ENCODE measurements around the gene PALS1.
A peak's percentile ranks its signal among the peaks of the same experiment; 100 is the strongest.

Gene PALS1

GRCh38 chr14:67228325-67228984 is 12.8 kb upstream of the PALS1 start:
- 60% methylated on average over 1 of the region's 3 CpGs; no CpG with 5 or more reads in 1 of the 2 experiments for WGBS, 2 experiments (ENCODE audit: insufficient coverage in 2 of 2)
- H3K4me3 ChIP-seq (ENCODE audit: extremely low read depth, insufficient read depth, low read length, poor library complexity, severe bottlenecking), result no peak overlapping the region
- H3K9me3 ChIP-seq (ENCODE audit: control insufficient read depth, low read length), result no peaks in the 10 kb centered on the region
- no peaks in the 10 kb centered on the region for H3K36me3 ChIP-seq (ENCODE audit: control insufficient read depth, insufficient read depth, low read length)
- no peak overlapping the region for H3K27ac ChIP-seq (ENCODE audit: low read depth, low read length, severe bottlenecking)
- H3K4me1 ChIP-seq (ENCODE audit: control insufficient read depth, insufficient read depth, low read length, poor library complexity, severe bottlenecking), result peaks cover 3% of the 10 kb centered on the region

- no peaks in the 10 kb centered on the region for H3K9me3 ChIP-seq (ENCODE audit: control insufficient read depth, low read length)
- H3K4me1 ChIP-seq (ENCODE audit: control insufficient read depth, insufficient read depth, low read length, poor library complexity, severe bottlenecking), result no peaks in the 10 kb centered on the region
- WGBS, 2 experiments (ENCODE audit: insufficient coverage in 2 of 2), result 80 to 89% methylated on average over 1 of the region's 2 CpGs
- H3K36me3 ChIP-seq (ENCODE audit: control insufficient read depth, insufficient read depth, low read length), result no peaks in the 10 kb centered on the region
- no peak overlapping the region for H3K4me3 ChIP-seq (ENCODE audit: extremely low read depth, insufficient read depth, low read length, poor library complexity, severe bottlenecking)
- H3K27ac ChIP-seq (ENCODE audit: low read depth, low read length, severe bottlenecking), result no peak overlapping the region
These were observed 9.2 kb upstream of the PALS1 start for GRCh38 chr14:67232066-67232465.

GRCh38 chr14:67232621-67233020 is 8.6 kb upstream of the PALS1 start:
- H3K9me3 ChIP-seq (ENCODE audit: control insufficient read depth, low read length), result no peaks in the 10 kb centered on the region
- no peak overlapping the region for H3K4me3 ChIP-seq (ENCODE audit: extremely low read depth, insufficient read depth, low read length, poor library complexity, severe bottlenecking)
- WGBS, 2 experiments (ENCODE audit: insufficient coverage in 2 of 2), result 86% methylated on average over 1 of the region's 2 CpGs; no CpG with 5 or more reads in 1 of the 2 experiments
- H3K27ac ChIP-seq (ENCODE audit: low read depth, low read length, severe bottlenecking), result no peak overlapping the region
- H3K4me1 ChIP-seq (ENCODE audit: control insufficient read depth, insufficient read depth, low read length, poor library complexity, severe bottlenecking), result no peaks in the 10 kb centered on the region
- no peaks in the 10 kb centered on the region for H3K36me3 ChIP-seq (ENCODE audit: control insufficient read depth, insufficient read depth, low read length)

GRCh38 chr14:67237591-67237990 is 3.6 kb upstream of the PALS1 start:
- H3K4me1 ChIP-seq (ENCODE audit: control insufficient read depth, insufficient read depth, low read length, poor library complexity, severe bottlenecking), result no peaks in the 10 kb centered on the region
- WGBS, 2 experiments (ENCODE audit: insufficient coverage in 2 of 2), result no CpG with 5 or more reads among the region's 1 CpG
- no peaks in the 10 kb centered on the region for H3K36me3 ChIP-seq (ENCODE audit: control insufficient read depth, insufficient read depth, low read length)
- no peak overlapping the region for H3K4me3 ChIP-seq (ENCODE audit: extremely low read depth, insufficient read depth, low read length, poor library complexity, severe bottlenecking)
- no peaks in the 10 kb centered on the region for H3K9me3 ChIP-seq (ENCODE audit: control insufficient read depth, low read length)
- no peak overlapping the region for H3K27ac ChIP-seq (ENCODE audit: low read depth, low read length, severe bottlenecking)

- Histone ChIP-seq H3K4me3 (ENCODE audit: extremely low read depth, insufficient read depth, low read length, poor library complexity, severe bottlenecking) (no peak overlapping the region), H3K36me3 (ENCODE audit: control insufficient read depth, insufficient read depth, low read length) (no peaks in the 10 kb centered on the region), H3K9me3 (ENCODE audit: control insufficient read depth, low read length) (no peaks in the 10 kb centered on the region), H3K4me1 (ENCODE audit: control insufficient read depth, insufficient read depth, low read length, poor library complexity, severe bottlenecking) (no peaks in the 10 kb centered on the region), H3K27ac (ENCODE audit: low read depth, low read length, severe bottlenecking) (no peak overlapping the region)
- WGBS, 2 experiments (ENCODE audit: insufficient coverage in 2 of 2), result 93 to 96% methylated on average over 6 to 10 of the region's 14 CpGs
These were observed 1.7 kb upstream of the PALS1 start for GRCh38 chr14:67239582-67239981.

GRCh38 chr14:67240168-67240932 is 885 bp upstream of the PALS1 start:
- WGBS, 2 experiments (ENCODE audit: insufficient coverage in 2 of 2), result 34 to 37% methylated on average over 22 of the region's 23 CpGs
- H3K4me3 ChIP-seq (ENCODE audit: extremely low read depth, insufficient read depth, low read length, poor library complexity, severe bottlenecking), result peak overlapping the region; percentile 66
- H3K9me3 ChIP-seq (ENCODE audit: control insufficient read depth, low read length), result peaks cover 3% of the 10 kb centered on the region
- H3K4me1 ChIP-seq (ENCODE audit: control insufficient read depth, insufficient read depth, low read length, poor library complexity, severe bottlenecking), result no peaks in the 10 kb centered on the region
- H3K27ac ChIP-seq (ENCODE audit: low read depth, low read length, severe bottlenecking), result peak overlapping the region; percentile 81
- H3K36me3 ChIP-seq (ENCODE audit: control insufficient read depth, insufficient read depth, low read length), result no peaks in the 10 kb centered on the region

GRCh38 chr14:67240978-67241410 is 241 bp upstream of the PALS1 start:
- Histone ChIP-seq H3K36me3 (ENCODE audit: control insufficient read depth, insufficient read depth, low read length) (no peaks in the 10 kb centered on the region), H3K4me1 (ENCODE audit: control insufficient read depth, insufficient read depth, low read length, poor library complexity, severe bottlenecking) (no peaks in the 10 kb centered on the region), H3K9me3 (ENCODE audit: control insufficient read depth, low read length) (peaks cover 3% of the 10 kb centered on the region), H3K27ac (ENCODE audit: low read depth, low read length, severe bottlenecking) (peak overlapping the region; percentile 99), H3K4me3 (ENCODE audit: extremely low read depth, insufficient read depth, low read length, poor library complexity, severe bottlenecking) (peak overlapping the region; percentile 66)
- WGBS, 2 experiments (ENCODE audit: insufficient coverage in 2 of 2), result 0% methylated on average over 17 to 31 of the region's 54 CpGs

- peaks cover 3% of the 10 kb centered on the region for H3K9me3 ChIP-seq (ENCODE audit: control insufficient read depth, low read length)
- peak overlapping the region; percentile 66 for H3K4me3 ChIP-seq (ENCODE audit: extremely low read depth, insufficient read depth, low read length, poor library complexity, severe bottlenecking)
- H3K36me3 ChIP-seq (ENCODE audit: control insufficient read depth, insufficient read depth, low read length), result no peaks in the 10 kb centered on the region
- H3K4me1 ChIP-seq (ENCODE audit: control insufficient read depth, insufficient read depth, low read length, poor library complexity, severe bottlenecking), result no peaks in the 10 kb centered on the region
- peak overlapping the region; percentile 99 for H3K27ac ChIP-seq (ENCODE audit: low read depth, low read length, severe bottlenecking)
- 4 to 5% methylated on average over 3 of the region's 4 CpGs for WGBS, 2 experiments (ENCODE audit: insufficient coverage in 2 of 2)
These were observed 859 bp downstream of the PALS1 start for GRCh38 chr14:67242168-67242420.

- WGBS, 2 experiments (ENCODE audit: insufficient coverage in 2 of 2), result 100% methylated on average over 1 of the region's 1 CpG; no CpG with 5 or more reads in 1 of the 2 experiments
- H3K4me1 ChIP-seq (ENCODE audit: control insufficient read depth, insufficient read depth, low read length, poor library complexity, severe bottlenecking), result peaks cover 4% of the 10 kb centered on the region
- H3K9me3 ChIP-seq (ENCODE audit: control insufficient read depth, low read length), result peaks cover 3% of the 10 kb centered on the region
- no peak overlapping the region for H3K27ac ChIP-seq (ENCODE audit: low read depth, low read length, severe bottlenecking)
- no peak overlapping the region for H3K4me3 ChIP-seq (ENCODE audit: extremely low read depth, insufficient read depth, low read length, poor library complexity, severe bottlenecking)
- H3K36me3 ChIP-seq (ENCODE audit: control insufficient read depth, insufficient read depth, low read length), result no peaks in the 10 kb centered on the region
These were observed 3.9 kb downstream of the PALS1 start for GRCh38 chr14:67245104-67245503.

- H3K4me1 ChIP-seq (ENCODE audit: control insufficient read depth, insufficient read depth, low read length, poor library complexity, severe bottlenecking), result peaks cover 12% of the 10 kb centered on the region
- H3K9me3 ChIP-seq (ENCODE audit: control insufficient read depth, low read length), result no peaks in the 10 kb centered on the region
- no peak overlapping the region for H3K4me3 ChIP-seq (ENCODE audit: extremely low read depth, insufficient read depth, low read length, poor library complexity, severe bottlenecking)
- no peaks in the 10 kb centered on the region for H3K36me3 ChIP-seq (ENCODE audit: control insufficient read depth, insufficient read depth, low read length)
- no CpG with 5 or more reads among the region's 2 CpGs for WGBS, 2 experiments (ENCODE audit: insufficient coverage in 2 of 2)
- no peak overlapping the region for H3K27ac ChIP-seq (ENCODE audit: low read depth, low read length, severe bottlenecking)
These were observed 10.5 kb downstream of the PALS1 start for GRCh38 chr14:67251573-67252226.
